NCI-H1048 (cell line): Measurements from ENCODE around the gene VWA7.
"Not testable (repeated sequence)": the region's sequence is repeated elsewhere in the genome, so short reads cannot be mapped to it uniquely, and the experiment has no call there.

Experiments used
- DNase-seq: peaks from one replicate; lab custom pipeline; 2025; lab: John Stamatoyannopoulos, UW

VWA7 gene

DNA sequence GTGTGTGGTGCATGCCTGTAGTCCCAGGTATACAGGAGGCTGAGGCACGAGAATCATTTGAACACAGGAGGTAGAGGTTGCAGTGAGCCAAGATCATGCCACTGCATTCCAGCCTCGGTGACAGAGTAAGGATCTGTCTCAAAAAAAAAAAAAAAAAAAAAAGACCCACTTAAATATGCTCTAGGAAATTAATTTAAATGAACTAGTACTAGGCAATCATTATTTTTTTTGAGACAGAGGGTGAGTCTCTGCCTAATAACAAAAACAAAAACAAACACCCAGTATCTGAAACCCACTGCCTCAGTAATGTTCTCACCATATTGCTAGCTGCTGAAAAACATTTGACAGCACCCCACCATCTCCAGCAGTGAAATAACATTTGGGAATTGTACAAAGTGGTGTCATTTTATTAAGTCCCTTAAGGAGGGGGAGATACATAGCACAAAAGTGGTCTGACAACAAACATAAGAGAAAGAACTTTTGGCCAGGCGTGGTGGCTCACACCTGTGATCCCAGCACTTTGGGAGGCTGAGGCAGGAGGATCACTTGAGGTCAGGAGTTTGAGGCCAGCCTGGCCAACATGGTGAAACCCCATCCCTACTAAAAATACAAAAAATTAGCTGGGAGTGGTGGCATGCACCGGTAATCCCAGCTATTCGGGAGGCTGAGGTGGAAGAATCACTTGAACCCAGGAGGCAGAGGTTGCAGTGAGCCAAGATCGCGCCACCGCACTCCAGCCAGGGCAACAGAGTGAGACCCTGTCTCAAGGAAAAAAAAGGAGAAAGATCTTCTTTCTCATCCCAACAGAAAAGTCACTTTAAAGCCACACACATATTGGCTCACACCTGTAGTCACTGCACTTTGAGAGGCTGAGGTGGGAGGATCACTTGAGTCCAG is 24.2 kb upstream of the VWA7 start:
- not testable (repeated sequence) for DNase-seq

DNA sequence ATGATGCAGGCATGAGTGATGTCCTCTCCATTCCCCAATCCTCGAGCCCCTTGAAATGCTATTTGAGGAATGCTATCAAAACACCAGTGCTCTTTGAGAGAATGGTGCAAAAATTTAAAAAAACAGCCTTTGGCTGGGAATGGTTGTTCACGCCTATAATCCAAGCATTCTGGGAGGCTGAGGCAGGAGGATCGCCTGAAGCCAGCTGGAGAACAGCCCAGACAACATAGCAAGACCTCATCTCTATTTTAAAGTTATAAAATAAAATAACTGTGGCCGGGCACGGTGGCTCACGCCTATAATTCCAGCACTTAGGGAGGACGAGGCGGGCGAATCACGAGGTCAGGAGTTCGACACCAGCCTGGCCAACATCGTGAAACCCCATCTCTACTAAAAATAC is 22.7 kb upstream of the VWA7 start:
- DNase-seq, result no peak

- DNase-seq, result no peak
Observed at GRCh38 chr6:31797588-31797987, 20.5 kb upstream of the VWA7 start.

DNA sequence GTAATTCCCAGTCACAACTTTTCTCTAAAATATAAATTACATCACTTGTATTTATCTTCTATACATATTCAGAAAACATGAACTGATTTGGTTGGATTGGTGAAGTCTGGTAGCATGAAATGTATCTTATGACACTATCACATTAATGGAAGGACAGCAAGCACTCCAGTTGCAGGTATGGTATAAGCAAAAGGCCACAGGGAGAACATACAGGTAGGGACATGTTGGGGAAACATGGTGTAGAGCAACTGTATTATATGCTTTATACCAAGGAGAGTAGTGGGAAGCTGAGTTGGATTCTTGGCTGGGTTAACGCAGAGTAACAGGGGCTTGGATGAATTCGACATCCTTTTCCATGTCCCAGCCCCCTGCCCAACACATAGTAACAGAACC is 19.9 kb upstream of the VWA7 start:
- no peak for DNase-seq

DNA sequence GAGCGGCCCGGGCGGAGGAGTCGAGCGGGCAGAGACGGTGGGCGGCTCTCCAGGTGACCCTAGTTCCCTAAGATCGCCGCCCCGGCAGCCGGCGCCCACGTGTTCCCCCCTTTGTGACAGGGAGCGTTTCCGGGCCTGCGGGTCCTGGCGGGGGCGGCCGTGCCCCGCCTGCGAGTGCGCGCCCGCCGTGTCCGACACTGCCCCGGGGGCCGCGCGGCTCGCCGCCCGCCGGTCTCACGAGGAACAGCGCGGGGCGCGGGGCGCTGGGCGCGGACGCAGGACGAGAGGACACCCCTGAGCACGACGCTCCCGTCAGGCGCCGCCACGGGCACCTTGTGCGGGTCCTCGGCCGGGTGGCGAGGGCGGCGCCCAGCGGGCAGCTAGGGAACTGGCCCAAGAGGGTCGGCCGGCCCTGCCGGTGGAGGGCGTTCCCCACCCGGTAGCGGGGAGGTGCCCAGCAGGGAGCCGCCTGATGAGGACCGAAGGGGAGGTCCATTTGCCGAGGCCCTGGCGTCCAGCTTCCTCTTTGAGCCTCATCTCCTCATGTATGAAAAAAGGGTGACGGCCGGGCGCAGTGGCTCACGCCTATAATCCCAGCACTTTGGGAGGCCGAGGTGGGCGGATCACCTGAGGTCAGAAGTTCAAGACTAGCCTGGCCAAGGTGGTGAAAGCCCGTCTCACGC is 18.6 kb upstream of the VWA7 start, which contains the start of gene VARS1:
VARS1 (minus strand) TSS at position 137 of the 683 bp plus-strand sequence. CDS start 535 bp downstream, outside the sequence.
- DNase-seq, result peak; percentile 49

DNA sequence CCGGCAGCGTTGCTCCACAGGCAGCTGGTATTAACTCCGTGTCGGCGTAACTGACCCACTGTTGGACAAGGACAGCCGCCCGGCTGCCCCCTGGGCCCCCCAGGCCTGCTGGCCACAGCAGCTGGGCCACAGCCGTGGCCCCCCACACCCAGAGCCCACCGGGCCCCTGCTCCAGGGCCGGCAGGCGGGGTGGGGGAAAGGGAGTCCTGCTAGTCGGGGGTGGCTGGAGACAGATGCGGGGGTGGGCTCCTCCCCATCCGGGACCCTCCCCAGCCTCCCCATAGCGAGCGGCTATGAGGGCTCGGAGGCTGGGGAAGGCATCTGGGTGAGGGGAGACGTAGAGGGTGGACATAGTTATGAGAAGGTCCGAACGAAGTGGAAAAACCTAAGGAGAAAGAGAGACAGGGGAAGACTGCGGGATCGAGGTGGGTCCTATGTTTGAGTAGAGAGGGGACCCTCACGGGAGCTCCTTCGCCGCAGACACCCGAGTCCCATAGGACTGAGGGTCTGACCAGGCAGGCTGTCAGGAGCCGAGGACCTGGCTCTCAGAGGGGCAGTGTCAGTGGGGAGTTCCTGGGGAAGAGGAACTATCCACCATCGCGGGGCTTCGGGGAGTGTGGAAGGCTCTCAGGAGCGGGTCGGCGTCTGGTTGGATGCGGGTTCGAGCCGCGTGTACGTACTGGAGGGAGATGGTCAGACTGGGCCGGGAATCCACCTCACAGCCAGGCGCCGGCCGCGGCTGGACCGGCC is 17.9 kb upstream of the VWA7 start:
- DNase-seq, result no peak

GRCh38 chr6:31794294-31794865 is 17.3 kb upstream of the VWA7 start:
- no peak for DNase-seq

GRCh38 chr6:31793927-31794245 is 16.8 kb upstream of the VWA7 start:
- not testable (repeated sequence) for DNase-seq

DNA sequence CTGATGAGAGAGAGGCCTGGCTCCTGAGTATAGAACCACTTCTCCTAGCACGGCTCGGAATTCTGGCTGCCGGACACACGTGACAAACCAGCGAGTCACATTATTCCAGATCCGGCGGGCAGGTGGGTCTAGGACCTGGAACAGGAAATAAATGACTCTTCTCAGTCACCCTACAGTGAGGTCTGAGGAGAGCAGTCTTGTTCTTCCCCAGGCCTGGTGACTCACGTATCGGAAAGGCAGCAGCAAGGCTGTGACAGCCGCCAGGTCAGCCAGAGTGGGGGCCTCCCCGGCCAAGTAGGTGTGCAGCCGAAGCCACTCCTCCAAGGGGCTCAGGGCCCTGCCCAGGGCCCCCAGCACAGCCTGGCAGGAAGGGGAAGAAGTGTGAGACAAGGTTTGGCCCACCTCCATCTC is 15.6 kb upstream of the VWA7 start:
- DNase-seq, result no peak

- DNase-seq, result no peak
Observed at GRCh38 chr6:31792090-31792374, 14.9 kb upstream of the VWA7 start.

GRCh38 chr6:31791324-31792089 is 14.4 kb upstream of the VWA7 start:
- DNase-seq, result no peak

DNA sequence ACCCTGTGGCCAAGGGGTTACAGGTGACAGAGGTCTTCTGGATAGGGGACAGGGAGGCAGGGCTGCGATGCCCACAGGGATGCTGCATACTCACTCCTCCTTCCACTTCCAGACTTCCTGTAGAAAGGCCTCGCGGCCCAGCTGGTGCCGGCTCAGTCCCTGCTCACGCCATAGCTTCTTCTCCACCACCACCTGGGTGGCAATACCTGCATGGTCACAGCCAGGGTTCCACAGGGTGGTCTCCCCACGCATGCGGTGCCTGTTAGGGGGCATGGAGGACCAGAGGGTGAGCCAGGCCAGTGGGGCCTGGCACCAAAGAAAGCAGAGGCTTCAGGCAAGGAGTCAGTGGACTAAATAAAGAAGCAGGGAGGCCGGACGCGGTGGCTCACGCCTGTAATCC is 8.3 kb upstream of the VWA7 start:
- DNase-seq, result no peak

- no peak for DNase-seq
Observed at GRCh38 chr6:31784098-31784925, 7.2 kb upstream of the VWA7 start.

DNA sequence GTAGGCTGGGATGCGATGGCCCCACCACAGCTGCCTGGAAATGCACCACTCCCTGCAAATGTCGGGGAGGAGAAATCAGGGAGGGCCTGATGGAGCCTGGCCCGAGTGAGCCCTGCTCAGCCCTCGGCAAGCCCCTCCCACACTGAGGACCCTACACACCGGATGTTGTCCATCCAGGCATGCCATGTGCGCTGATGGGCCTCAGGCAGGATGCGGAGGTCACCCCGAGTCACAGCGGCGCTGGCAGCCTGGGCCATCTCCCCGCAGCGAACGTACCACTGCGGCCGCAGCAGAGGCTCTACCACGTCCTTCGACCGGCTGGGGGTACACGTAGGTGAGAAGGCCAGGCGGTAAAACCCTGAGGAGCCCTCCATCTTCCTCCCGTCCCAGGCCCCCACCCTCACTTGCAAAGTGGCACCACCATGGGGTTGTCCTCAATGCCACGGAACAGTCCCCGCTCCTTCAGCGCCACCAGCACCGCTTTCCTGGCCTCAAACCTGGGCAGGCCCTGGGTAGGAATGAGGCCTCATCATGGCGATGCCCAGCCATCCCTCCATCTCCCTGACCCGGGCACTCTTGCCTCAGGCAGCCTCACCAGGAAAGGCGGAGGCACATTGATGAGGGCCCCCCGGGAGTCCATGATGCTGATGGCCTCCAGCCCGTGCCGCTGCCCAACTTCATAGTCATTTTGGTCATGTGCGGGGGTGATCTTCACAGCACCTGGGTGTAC is 5.2 kb upstream of the VWA7 start:
- no peak for DNase-seq

GRCh38 chr6:31781244-31782125 is 4.4 kb upstream of the VWA7 start:
- no peak for DNase-seq

- no peak for DNase-seq
Observed at GRCh38 chr6:31780507-31781243, 3.5 kb upstream of the VWA7 start.

GRCh38 chr6:31779908-31780307 is 2.8 kb upstream of the VWA7 start:
- DNase-seq, result no peak
